Subcutaneous abdominal adipose tissue (tissue), 5 donors: ENCODE results near the gene PLCB1.
A peak's percentile ranks its signal among the peaks of the same experiment; 100 is the strongest.

Experiments
- H3K27ac ChIP-seq: one replicate; pipeline ENCODE4 v1.7.0; 2013; ENCODE audit warnings: low read depth, mild to moderate bottlenecking, inconsistent platforms, low read length, moderate library complexity
- H3K27me3 ChIP-seq, 5 donors: one replicate each; pipeline ENCODE4 v1.7.0; 2013; ENCODE audit warnings: low read length in 5 of 5, inconsistent platforms in 1 of 5; ENCODE audit not compliant: control insufficient read depth in 5 of 5, insufficient read depth in 4 of 5
- H3K36me3 ChIP-seq, 5 donors: one replicate each; pipeline ENCODE4 v1.7.0; 2013; ENCODE audit warnings: low read length in 5 of 5; ENCODE audit not compliant: control insufficient read depth in 5 of 5, insufficient read depth in 5 of 5
- H3K4me1 ChIP-seq, 5 donors: one replicate each; pipeline ENCODE4 v1.7.0; 2013; ENCODE audit warnings: low read length in 5 of 5, mild to moderate bottlenecking in 3 of 5, moderate library complexity in 1 of 5; ENCODE audit not compliant: control insufficient read depth in 5 of 5, insufficient read depth in 5 of 5
- H3K4me3 ChIP-seq, 5 donors: one replicate each; pipeline ENCODE4 v1.7.0; 2013; ENCODE audit warnings: low read length in 5 of 5, low read depth in 1 of 5
- H3K9ac ChIP-seq, 5 donors: one replicate each; pipeline ENCODE4 v1.7.0; 2013; ENCODE audit warnings: low read length in 5 of 5, mild to moderate bottlenecking in 4 of 5, moderate library complexity in 3 of 5
- H3K9me3 ChIP-seq, 5 donors: one replicate each; pipeline ENCODE4 v1.7.0; 2013; ENCODE audit warnings: low read length in 5 of 5; ENCODE audit not compliant: control insufficient read depth in 5 of 5
- donor health status: healthy.
- donor health status: healthy.
- donor health status: healthy.
- donor health status: healthy.
- donor health status: healthy.

The PLCB1 gene

GRCh38 chr20:8652396-8652795, 520.3 kb downstream of the PLCB1 start:
- Histone ChIP-seq H3K9me3 (no peaks in the 10 kb centered on the region), H3K27ac (no peak overlapping the region), H3K27me3 (no peaks in the 10 kb centered on the region)

GRCh38 chr20:8654486-8654885, 522.4 kb downstream of the PLCB1 start:
- Histone ChIP-seq H3K27ac (no peak overlapping the region), H3K9me3 (no peaks in the 10 kb centered on the region), H3K9ac (no peak overlapping the region), H3K4me1 (peaks cover 0 to 18% (median 0%) of the 10 kb centered on the region in 5 donors), H3K27me3 (no peaks in the 10 kb centered on the region), H3K36me3 (no peaks in the 10 kb centered on the region), H3K4me3 (no peak overlapping the region)

More at GRCh38 chr20:8652396-8652795, 520.3 kb downstream of the PLCB1 start:
- H3K9ac ChIP-seq = no peak overlapping the region
- peaks cover 0 to 27% (median 3%) of the 10 kb centered on the region in 5 donors for H3K4me1 ChIP-seq
- H3K4me3 ChIP-seq = no peak overlapping the region
- H3K36me3 ChIP-seq = no peaks in the 10 kb centered on the region

GRCh38 chr20:8656335-8656734, 524.3 kb downstream of the PLCB1 start:
- no peaks in the 10 kb centered on the region for H3K36me3 ChIP-seq
- H3K9me3 ChIP-seq = no peaks in the 10 kb centered on the region
- peak overlapping the region; percentile 43 for H3K27ac ChIP-seq
- H3K9ac ChIP-seq = no peak overlapping the region
- no peaks in the 10 kb centered on the region for H3K27me3 ChIP-seq
- no peak overlapping the region for H3K4me3 ChIP-seq
- H3K4me1 ChIP-seq = peaks cover 0 to 18% (median 0%) of the 10 kb centered on the region in 5 donors

GRCh38 chr20:8657664-8658063, 525.6 kb downstream of the PLCB1 start:
- H3K27me3 ChIP-seq = no peaks in the 10 kb centered on the region
- H3K9ac ChIP-seq = no peak overlapping the region
- H3K4me1 ChIP-seq = peaks cover 0 to 18% (median 0%) of the 10 kb centered on the region in 5 donors
- H3K9me3 ChIP-seq = no peaks in the 10 kb centered on the region
- no peak overlapping the region for H3K4me3 ChIP-seq
- no peak overlapping the region for H3K27ac ChIP-seq
- H3K36me3 ChIP-seq = no peaks in the 10 kb centered on the region

- Histone ChIP-seq H3K4me3 (no peak overlapping the region), H3K27ac (no peak overlapping the region), H3K9me3 (no peaks in the 10 kb centered on the region), H3K4me1 (peaks cover 0 to 18% (median 0%) of the 10 kb centered on the region in 5 donors), H3K27me3 (no peaks in the 10 kb centered on the region), H3K36me3 (no peaks in the 10 kb centered on the region), H3K9ac (no peak overlapping the region)
These were observed 526.0 kb downstream of the PLCB1 start for GRCh38 chr20:8658103-8658502.

- Histone ChIP-seq H3K27me3 (no peaks in the 10 kb centered on the region), H3K9me3 (no peaks in the 10 kb centered on the region), H3K4me3 (no peak overlapping the region), H3K27ac (no peak overlapping the region), H3K4me1 (peaks cover 0 to 7% (median 0%) of the 10 kb centered on the region in 5 donors), H3K36me3 (no peaks in the 10 kb centered on the region), H3K9ac (no peak overlapping the region)
These were observed 529.3 kb downstream of the PLCB1 start for GRCh38 chr20:8661229-8661952.

GRCh38 chr20:8662433-8662954, 530.4 kb downstream of the PLCB1 start:
- H3K27ac ChIP-seq = no peak overlapping the region
- peaks cover 0 to 3% (median 2%) of the 10 kb centered on the region in 5 donors for H3K4me1 ChIP-seq
- no peaks in the 10 kb centered on the region for H3K9me3 ChIP-seq
- no peaks in the 10 kb centered on the region for H3K27me3 ChIP-seq
- H3K9ac ChIP-seq = no peak overlapping the region
- no peaks in the 10 kb centered on the region for H3K36me3 ChIP-seq
- no peak overlapping the region for H3K4me3 ChIP-seq

GRCh38 chr20:8663424-8663823, 531.4 kb downstream of the PLCB1 start:
- H3K27ac ChIP-seq = no peak overlapping the region
- no peaks in the 10 kb centered on the region for H3K9me3 ChIP-seq
- peaks cover 0 to 8% (median 7%) of the 10 kb centered on the region in 5 donors for H3K4me1 ChIP-seq
- H3K4me3 ChIP-seq = no peak overlapping the region
- no peaks in the 10 kb centered on the region for H3K27me3 ChIP-seq
- H3K9ac ChIP-seq = no peak overlapping the region
- H3K36me3 ChIP-seq = no peaks in the 10 kb centered on the region

- Histone ChIP-seq H3K36me3 (no peaks in the 10 kb centered on the region), H3K27me3 (no peaks in the 10 kb centered on the region), H3K4me1 (peaks cover 0 to 8% (median 7%) of the 10 kb centered on the region in 5 donors)
These were observed 532.7 kb downstream of the PLCB1 start for GRCh38 chr20:8664778-8665177.

GRCh38 chr20:8667306-8667705, 535.2 kb downstream of the PLCB1 start:
- no peak overlapping the region for H3K4me3 ChIP-seq
- peak overlapping the region in 1 of 5 donors; percentile 54 for H3K9ac ChIP-seq
- H3K4me1 ChIP-seq = peaks cover 0 to 13% (median 8%) of the 10 kb centered on the region in 5 donors
- H3K36me3 ChIP-seq = no peaks in the 10 kb centered on the region
- H3K27ac ChIP-seq = peak overlapping the region; percentile 25
- no peaks in the 10 kb centered on the region for H3K9me3 ChIP-seq
- H3K27me3 ChIP-seq = no peaks in the 10 kb centered on the region

More at GRCh38 chr20:8664778-8665177, 532.7 kb downstream of the PLCB1 start:
- H3K9ac ChIP-seq = no peak overlapping the region
- H3K27ac ChIP-seq = no peak overlapping the region
- H3K9me3 ChIP-seq = no peaks in the 10 kb centered on the region
- H3K4me3 ChIP-seq = no peak overlapping the region
